Anterior cingulate cortex (tissue), 58 donors: Measurements from ENCODE around the gene SSU72.

Source experiments
- DNase-seq, 58 donors: peaks; one replicate each; lab custom pipeline; 2025; lab: John Stamatoyannopoulos, UW

Gene SSU72

GRCh38 chr1:1613509-1614082 is 38.9 kb upstream of the SSU72 start:
- DNase-seq, result no peak

DNA sequence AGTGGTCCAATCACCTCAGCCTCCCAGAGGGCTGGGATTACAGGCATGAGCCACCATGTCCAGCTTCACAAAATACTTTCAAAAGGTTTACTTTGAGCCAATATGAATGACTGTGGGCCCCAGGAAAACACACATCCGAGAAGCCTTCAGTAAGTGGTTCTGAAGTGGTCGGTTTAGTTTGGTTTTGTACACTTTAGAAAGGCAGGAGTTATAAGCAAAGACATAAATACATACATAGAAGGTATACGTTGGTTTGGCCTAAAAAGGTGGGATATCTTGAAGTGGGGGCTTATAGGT is 37.4 kb upstream of the SSU72 start:
- no peak for DNase-seq

DNA sequence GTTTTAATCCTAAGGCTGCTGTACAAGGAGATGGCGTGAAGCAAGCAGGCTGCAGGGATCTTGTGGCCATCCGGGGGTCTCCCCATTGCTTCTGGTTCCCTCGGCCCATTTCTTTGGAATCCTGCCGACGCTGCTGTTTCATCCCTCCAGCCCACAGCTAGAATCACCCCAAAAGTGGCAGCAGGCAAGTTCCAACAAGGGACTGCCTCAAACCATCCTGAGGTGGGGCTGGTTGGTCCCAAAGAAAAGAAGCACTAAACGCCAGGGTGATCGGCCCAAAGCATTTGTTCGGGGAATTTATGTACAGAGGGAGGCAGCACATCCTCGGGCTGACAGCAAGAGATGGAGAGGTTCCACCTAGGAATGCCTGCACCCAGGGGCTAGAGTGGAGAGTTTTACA is 36.1 kb upstream of the SSU72 start:
- DNase-seq, result no peak

DNA sequence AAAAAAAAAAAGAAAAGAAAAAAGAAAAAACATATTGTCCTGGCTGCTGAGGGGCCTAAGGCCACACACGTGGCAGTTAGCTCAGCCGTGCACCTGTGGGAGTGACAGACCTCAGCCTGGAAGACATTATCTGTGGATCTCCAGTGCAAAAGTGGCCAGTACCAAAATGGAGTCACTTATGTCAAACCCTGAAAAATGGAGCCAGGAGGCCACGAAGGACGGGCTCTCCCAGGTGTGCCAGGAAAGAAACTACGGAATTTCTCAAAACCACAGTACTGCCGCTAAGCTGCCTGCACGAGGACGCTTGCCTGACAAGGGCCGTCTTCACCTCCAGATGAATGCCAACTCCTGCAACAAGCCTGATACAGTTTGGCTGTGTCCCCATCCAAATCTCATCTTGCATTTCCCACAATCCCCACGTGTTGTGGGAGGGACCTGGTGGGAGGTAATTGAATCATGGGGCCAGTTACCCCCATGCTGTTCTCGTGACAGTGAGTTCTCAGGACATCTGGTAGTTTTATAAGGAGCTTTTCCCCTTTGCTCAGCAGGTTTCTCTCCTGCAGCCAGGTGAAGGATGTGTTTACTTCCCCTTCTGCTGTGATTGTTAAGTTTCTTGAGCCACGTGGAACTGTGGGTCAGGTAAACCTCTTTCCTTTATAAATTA is 35.3 kb upstream of the SSU72 start:
- DNase-seq, result no peak

- no peak for DNase-seq
Measured at GRCh38 chr1:1606232-1606631, 31.6 kb upstream of the SSU72 start.

DNA sequence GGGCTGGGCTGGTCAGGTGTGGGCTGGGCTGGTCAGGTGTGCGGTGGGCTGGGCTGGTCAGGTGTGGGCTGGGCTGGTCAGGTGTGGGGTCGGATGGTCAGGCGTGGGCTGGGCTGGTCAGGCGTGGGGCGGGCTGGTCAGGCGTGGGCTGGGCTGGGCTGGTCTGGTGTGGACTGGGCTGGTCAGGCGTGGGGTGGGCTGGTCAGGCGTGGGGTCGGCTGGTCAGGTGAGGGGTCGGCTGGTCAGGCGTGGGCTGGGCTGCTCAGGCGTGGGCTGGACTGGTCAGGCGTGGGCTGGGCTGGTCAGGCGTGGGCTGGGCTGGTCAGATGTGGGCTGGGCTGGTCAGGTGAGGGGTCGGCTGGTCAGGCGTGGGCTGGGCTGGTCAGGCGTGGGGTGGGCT is 31.1 kb upstream of the SSU72 start:
- no peak for DNase-seq

GRCh38 chr1:1605034-1605591 is 30.4 kb upstream of the SSU72 start:
- no peak for DNase-seq

GRCh38 chr1:1604374-1605033 is 29.8 kb upstream of the SSU72 start:
- DNase-seq, result no peak

DNA sequence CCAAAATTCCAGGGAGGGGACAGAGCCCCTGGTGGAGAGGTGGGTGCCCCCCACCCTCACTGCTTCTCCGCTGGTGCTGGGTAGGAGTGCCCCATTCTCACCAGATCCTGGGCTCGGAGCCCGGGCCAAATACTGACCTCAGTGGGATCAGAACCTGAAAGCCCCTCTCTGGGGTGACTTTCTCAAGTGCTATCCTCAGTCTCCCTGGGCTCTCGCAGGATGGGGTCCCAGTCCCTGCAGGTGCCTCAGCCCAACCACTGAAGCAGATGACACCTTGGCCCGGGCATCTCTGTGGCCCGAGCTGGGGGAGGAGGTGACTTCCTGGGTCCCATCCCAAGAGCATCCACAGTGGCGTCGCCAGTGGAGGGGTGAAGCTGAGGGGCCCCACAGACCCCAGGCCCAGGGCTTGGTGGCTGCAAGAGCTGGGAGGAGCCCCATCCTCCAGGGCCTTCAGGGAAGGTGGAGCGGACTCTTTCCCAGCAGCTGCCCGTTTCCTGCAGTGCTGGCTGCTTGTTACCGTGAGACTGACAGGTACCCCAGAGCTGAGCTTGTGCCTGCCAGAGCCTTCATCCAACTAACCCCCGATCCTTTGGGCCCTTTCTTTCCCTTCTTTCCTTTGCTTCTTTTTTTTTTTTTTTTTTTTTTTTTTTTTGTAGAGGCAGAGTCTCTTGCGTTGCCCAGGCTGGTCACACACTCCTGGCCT is 29.2 kb upstream of the SSU72 start:
- no peak for DNase-seq

- DNase-seq, result no peak
Measured at GRCh38 chr1:1602968-1603506, 28.4 kb upstream of the SSU72 start.

DNA sequence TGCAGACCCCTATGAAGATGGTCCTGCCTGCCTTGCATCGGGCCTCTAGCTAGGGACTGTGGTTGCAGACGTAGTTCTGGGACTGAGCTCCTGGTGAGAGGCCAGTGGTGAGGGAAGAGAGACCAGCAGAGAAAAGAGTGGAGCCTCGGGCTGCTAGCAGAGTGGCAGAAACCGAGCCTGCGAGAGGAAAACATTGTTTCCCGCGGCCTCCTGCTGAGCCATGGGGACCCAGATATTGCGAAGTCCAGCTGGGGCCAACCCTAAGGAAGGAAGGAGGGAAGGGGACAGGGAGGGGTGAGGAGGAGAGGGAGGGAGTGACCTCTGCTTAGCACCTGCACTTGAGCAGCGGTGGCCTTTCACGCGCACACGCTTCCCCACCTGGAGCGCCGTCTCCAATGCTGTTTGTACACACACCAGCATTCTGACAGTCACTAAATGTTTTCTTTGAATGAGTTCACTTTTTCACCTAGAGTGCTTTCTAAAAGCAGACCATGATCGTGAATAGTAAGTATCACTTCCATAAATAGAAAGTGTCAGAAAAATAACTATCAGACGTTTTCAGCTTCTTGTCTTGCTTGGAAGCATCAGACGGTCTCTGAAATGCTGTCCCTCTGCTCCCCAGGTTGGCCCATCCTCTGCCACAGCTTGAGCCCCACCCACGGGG is 27.8 kb upstream of the SSU72 start:
- no peak for DNase-seq

DNA sequence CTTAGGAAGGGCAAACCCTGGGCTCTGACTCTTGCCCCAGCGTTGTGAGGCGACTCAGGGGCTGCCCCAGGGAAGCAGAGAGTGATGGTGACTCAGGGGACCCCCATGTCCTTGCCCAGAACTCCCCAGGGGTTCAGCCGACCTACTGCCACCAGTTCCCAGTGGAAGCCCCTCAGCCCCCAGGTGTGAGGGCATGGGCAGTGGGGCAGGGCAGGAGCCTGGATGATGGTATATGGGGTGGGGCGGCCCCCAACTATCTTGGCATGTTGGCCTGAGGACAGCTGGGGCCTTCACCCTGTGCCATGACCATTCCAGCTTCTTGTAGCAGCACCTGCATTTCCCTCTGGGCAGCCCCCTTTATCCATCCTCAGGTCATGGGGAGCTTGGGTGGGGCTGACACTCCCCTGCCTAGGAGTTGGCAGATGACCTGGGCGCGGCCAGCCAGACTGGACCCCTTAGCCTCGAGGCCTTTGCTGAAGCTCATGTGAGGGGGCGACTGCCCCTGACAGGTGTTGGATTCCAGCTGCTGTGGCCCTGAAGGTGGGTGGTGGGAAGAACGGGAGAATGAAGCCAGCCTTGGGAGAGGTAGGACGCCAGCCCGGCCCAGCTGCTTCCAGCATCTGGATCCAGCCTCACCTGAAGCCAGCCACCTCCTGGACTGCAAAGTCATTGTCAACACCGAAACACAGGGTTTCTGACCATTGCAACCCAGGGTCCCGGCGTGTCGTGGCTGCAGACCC is 27.1 kb upstream of the SSU72 start:
- DNase-seq, result no peak

GRCh38 chr1:1600861-1601563 is 26.3 kb upstream of the SSU72 start:
- no peak for DNase-seq

- no peak for DNase-seq
Measured at GRCh38 chr1:1599935-1600860, 25.5 kb upstream of the SSU72 start, which contains the start of gene FNDC10. FNDC10 (minus strand) TSS chr1:1600135; CDS start chr1:1600015, 120 bp downstream.

DNA sequence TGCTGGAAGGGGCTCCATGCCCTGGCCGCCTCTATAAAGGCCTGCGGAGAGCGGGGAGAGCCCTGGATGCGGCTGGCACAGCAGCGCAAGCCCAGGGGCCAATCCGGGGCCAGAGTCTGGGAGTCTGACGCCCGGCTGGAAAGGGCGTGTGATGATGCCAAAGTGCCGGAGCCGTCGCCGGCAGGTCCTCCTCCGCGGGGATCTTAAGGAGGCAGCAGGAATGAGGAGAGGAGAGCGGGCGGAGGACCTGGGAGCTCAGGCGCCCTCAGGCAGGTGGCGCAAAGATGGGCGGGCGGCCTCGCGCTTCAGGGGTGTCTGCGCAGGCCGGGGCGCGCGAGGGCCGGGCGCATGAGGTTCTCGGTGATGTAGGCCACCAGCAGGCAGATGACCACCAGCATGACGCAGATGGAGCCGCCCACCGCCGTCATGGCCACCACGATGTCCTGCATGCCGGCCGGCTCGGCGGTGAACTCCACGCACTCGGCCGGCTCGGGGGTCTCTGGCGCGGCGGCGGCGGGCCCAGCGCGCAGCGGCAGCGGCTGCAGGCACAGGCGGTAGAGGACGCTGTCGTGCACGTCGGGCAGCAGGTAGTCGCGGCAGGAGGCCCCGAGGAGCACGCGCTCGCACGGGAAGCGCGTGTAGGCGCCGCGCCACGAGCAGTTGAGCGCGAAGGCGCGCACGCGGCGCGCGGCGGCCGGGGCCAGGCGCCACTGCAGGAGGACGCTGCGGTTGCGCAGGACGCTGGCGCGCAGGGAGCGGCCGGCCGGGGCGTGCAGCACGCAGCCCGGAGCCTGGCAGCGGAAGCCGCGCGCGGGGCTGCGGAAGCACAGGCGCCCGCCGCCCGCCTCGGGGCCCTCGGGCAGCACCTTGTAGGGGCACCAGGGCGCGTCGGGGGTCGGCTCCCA is 24.6 kb upstream of the SSU72 start:
- DNase-seq, result peak in 6 of 58 donors; percentile 9 to 41 (median 18)

DNA sequence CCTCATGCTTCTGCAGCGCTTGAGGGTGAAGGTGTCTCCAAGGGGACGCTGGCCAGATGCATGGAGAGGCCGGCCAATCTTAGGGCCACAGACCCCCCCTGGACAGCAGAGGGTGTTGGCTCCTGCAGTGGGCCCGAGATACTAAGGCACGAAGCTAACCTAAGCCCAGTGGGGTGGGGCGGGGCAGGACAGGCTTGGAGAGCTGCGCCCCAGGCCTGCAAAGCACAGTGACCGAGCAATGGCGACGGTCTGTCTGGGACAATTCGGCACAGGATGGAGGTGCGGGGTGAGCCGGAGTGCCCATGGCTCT is 24.0 kb upstream of the SSU72 start:
- DNase-seq, result no peak
